K562 (cell line): ENCODE data around the gene STEAP3. TPM values are rescaled to one million over a fixed set of nuclear protein-coding genes. Genes with fewer than 3 reads are reported as not detected.

Experiments used
- DIDO1 ChIP-seq: fragments of 450-650 bp; IDR thresholded peaks from 2 replicates; pipeline ENCODE4 v1.6.1; 2016; ENCODE audit warnings: low read depth, missing biosample characterization, missing genetic modification characterization
- EP400 ChIP-seq: fragments of 450-650 bp; IDR thresholded peaks from 2 replicates; pipeline ENCODE4 v1.6.1; 2017; ENCODE audit warnings: antibody characterized with exemption, mild to moderate bottlenecking, moderate library complexity
- ETS2 ChIP-seq: IDR thresholded peaks from 2 replicates; pipeline ENCODE4 v1.6.1; 2016; ENCODE audit warnings: borderline replicate concordance, missing genetic modification characterization, mild to moderate bottlenecking, moderate library complexity, missing compliant biosample characterization; ENCODE audit not compliant: poor library complexity, severe bottlenecking
- FOXP1 ChIP-seq: sonication (generic); formaldehyde crosslinking; IDR thresholded peaks from 2 replicates; pipeline ENCODE4 v1.8.0; 2022; ENCODE audit warnings: mild to moderate bottlenecking, missing genetic modification reagents
- GABPA ChIP-seq: fragments of 200-800 bp; sonication (Bioruptor generic); conservative IDR thresholded peaks from 2 replicates; pipeline ENCODE4 v1.6.1; 2016; ENCODE audit warnings: low read depth, missing genetic modification characterization, missing compliant biosample characterization
- GATAD2A ChIP-seq: fragments of 450-650 bp; IDR thresholded peaks from 2 replicates; pipeline ENCODE4 v1.6.1; 2017
- MAFG ChIP-seq: fragments of 450-650 bp; conservative IDR thresholded peaks from 2 replicates; pipeline ENCODE4 v1.6.1; 2016; ENCODE audit warnings: missing genetic modification characterization, missing compliant biosample characterization
- RCOR1 ChIP-seq, 2 experiments: IDR thresholded peaks; 2 replicates each; pipeline ENCODE4 v1.6.1; 2012; ENCODE audit warnings: low read depth in 2 of 2, low read length in 2 of 2, borderline replicate concordance in 1 of 2, improper control_type of control experiment in 1 of 2
- SMAD1 ChIP-seq: fragments of 150-350 bp; IDR thresholded peaks from 2 replicates; pipeline ENCODE4 v1.6.1; 2014; ENCODE audit warnings: low read length, low read depth; ENCODE audit not compliant: partially characterized antibody
- TAF1 ChIP-seq: IDR thresholded peaks from 2 replicates; pipeline ENCODE4 v1.6.1; 2011; ENCODE audit warnings: mild to moderate bottlenecking, low read length, moderate library complexity; ENCODE audit not compliant: insufficient read depth, control insufficient read depth, severe bottlenecking; ENCODE audit errors: extremely low read depth
- TSHZ1 ChIP-seq: fragments of 250-450 bp; sonication (Bioruptor Pico); IDR thresholded peaks from 2 replicates; pipeline ENCODE4 v1.4.0; 2020; ENCODE audit warnings: mild to moderate bottlenecking, moderate library complexity
- polyA plus RNA-seq, 8 experiments: library from polyadenylated mRNA; depleted of rRNA in 4 of 8; stranded (reverse) in 5 of 8; unstranded in 3 of 8; fragments of >200 nt; fragmentation: Nextera tagmentation in 2 of 8; fragmentation: Illumina TruSeq in 1 of 8; extraction: Ambion mirVana in 2 of 8; extraction: Trizol in 1 of 8; gene quantifications; 2 replicates each; pipeline versions ENCODE4 v1.2.1 to v1.2.3, GENCODE V29; 2011 to 2014; ENCODE audit warnings: inconsistent platforms in 1 of 8, missing spikeins in 1 of 8
- total RNA-seq, 7 experiments: library from RNA; depleted of rRNA in 6 of 7; stranded (reverse); fragments of >200 nt in 6 of 7; fragmentation: Illumina TruSeq in 2 of 7; extraction: Trizol in 2 of 7; gene quantifications; 2 replicates each; pipeline versions ENCODE4 v1.2.1 to v1.2.3, GENCODE V29; 2011 to 2021; ENCODE audit warnings: low replicate concordance in 1 of 7
- TF ChIP-seq, protein P1 (sequence below): fragments of 450-650 bp; IDR thresholded peaks from 2 replicates; pipeline ENCODE4 v1.6.1; 2016; ENCODE audit warnings: borderline replicate concordance
- TF ChIP-seq, protein P2 (sequence below): fragments of 450-650 bp; IDR thresholded peaks from 2 replicates; pipeline ENCODE4 v1.6.1; 2017; ENCODE audit warnings: mild to moderate bottlenecking, moderate library complexity
- TF ChIP-seq, protein P3 (sequence below), 2 experiments: fragments of 250-450 bp in 1 of 2; fragments of 450-650 bp in 1 of 2; sonication (Bioruptor Pico) in 1 of 2; IDR thresholded peaks; 2 replicates each; pipeline versions ENCODE4 v1.6.1 to v1.8.0; 2016 to 2021; ENCODE audit warnings: mild to moderate bottlenecking in 2 of 2, moderate library complexity in 2 of 2, missing compliant biosample characterization in 1 of 2, missing genetic modification characterization in 1 of 2
- TF ChIP-seq, protein P4 (sequence below): fragments of 250-450 bp; sonication (Bioruptor Pico); IDR thresholded peaks from 2 replicates; pipeline ENCODE4 v1.4.0; 2020; ENCODE audit warnings: mild to moderate bottlenecking, moderate library complexity, borderline replicate concordance

Gene STEAP3
- total and polyA plus RNA-seq, 9 of the 15 experiments (the other 6 are each of a cell fraction or from before 2014, with no cell fraction given): 1.8 to 31.6 (median 9.0) TPM

DNA sequence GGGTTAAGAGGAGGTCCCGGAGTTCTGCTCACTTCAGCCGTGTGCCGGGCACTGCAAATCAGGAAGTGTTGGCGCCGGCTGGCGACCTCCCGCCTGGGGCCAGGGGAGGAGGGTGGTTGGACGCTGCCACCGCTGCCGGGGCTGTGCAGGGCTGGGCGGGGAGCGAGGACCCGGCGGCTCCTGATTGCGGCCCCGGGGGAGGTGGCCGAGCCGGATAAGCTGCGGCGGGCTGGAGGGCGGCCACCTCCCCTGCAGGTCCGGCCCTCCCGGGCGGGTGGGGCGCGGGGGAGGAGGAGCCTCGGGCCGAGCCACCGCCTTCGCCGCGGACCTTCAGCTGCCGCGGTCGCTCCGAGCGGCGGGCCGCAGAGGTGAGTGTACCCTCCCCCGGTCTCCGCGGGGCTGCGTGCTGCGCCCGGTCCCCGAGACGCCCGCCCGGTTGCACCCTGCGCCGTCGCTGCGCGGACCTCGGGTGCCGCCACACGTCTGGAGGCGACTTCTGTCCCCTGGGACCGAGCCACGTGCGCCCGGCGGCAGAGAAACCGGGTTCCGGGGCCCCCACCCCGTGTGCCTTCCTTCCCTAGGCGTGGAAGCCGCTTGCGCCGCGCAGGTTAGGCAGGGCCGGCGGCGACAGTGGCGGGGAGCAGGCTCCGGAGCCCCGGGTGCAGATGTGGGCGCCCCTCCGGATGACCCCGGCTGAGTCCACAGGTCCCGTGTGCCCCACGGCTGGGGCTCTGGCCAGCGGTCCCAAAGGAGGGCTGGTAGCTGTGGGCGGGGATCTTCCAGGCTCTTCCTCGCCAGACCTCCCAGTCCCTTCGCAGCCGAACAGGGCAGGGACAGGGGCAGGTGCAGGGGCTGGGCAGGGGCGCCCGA, at the start of gene STEAP3 (continued):
- TF ChIP-seq SMAD1 (no peak), FOXP1 (CRISPR knock-in tag) (no peak), TSHZ1 (CRISPR knock-in tag) (no peak), ETS2 (no peak), EP400 (peak; percentile 82; the same call in 1 of the 2 replicates), RCOR1 (IDR thresholded peaks at IDR 0.05; ENCODE audit: borderline replicate concordance in 1 of 2, low read depth in 2 of 2, low read length in 2 of 2) (peak in 1 of 2 experiments; percentile 44; a peak in 1 of 4 replicates), GATAD2A (no peak), GABPA (tag) (no peak), DIDO1 (no peak), TAF1 (peak; percentile 48), MAFG (tag) (no peak)
- TF ChIP-seq, protein P1, sequence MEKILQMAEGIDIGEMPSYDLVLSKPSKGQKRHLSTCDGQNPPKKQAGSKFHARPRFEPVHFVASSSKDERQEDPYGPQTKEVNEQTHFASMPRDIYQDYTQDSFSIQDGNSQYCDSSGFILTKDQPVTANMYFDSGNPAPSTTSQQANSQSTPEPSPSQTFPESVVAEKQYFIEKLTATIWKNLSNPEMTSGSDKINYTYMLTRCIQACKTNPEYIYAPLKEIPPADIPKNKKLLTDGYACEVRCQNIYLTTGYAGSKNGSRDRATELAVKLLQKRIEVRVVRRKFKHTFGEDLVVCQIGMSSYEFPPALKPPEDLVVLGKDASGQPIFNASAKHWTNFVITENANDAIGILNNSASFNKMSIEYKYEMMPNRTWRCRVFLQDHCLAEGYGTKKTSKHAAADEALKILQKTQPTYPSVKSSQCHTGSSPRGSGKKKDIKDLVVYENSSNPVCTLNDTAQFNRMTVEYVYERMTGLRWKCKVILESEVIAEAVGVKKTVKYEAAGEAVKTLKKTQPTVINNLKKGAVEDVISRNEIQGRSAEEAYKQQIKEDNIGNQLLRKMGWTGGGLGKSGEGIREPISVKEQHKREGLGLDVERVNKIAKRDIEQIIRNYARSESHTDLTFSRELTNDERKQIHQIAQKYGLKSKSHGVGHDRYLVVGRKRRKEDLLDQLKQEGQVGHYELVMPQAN: peak; percentile 66
- TF ChIP-seq, protein P2, sequence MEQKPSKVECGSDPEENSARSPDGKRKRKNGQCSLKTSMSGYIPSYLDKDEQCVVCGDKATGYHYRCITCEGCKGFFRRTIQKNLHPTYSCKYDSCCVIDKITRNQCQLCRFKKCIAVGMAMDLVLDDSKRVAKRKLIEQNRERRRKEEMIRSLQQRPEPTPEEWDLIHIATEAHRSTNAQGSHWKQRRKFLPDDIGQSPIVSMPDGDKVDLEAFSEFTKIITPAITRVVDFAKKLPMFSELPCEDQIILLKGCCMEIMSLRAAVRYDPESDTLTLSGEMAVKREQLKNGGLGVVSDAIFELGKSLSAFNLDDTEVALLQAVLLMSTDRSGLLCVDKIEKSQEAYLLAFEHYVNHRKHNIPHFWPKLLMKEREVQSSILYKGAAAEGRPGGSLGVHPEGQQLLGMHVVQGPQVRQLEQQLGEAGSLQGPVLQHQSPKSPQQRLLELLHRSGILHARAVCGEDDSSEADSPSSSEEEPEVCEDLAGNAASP: no peak
- TF ChIP-seq, protein P3, sequence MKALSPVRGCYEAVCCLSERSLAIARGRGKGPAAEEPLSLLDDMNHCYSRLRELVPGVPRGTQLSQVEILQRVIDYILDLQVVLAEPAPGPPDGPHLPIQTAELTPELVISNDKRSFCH (CRISPR knock-in tag; IDR thresholded peaks at IDR 0.05): no peak
- TF ChIP-seq, protein P3 (tag; IDR thresholded peaks at IDR 0.05): no peak
- TF ChIP-seq, protein P4, sequence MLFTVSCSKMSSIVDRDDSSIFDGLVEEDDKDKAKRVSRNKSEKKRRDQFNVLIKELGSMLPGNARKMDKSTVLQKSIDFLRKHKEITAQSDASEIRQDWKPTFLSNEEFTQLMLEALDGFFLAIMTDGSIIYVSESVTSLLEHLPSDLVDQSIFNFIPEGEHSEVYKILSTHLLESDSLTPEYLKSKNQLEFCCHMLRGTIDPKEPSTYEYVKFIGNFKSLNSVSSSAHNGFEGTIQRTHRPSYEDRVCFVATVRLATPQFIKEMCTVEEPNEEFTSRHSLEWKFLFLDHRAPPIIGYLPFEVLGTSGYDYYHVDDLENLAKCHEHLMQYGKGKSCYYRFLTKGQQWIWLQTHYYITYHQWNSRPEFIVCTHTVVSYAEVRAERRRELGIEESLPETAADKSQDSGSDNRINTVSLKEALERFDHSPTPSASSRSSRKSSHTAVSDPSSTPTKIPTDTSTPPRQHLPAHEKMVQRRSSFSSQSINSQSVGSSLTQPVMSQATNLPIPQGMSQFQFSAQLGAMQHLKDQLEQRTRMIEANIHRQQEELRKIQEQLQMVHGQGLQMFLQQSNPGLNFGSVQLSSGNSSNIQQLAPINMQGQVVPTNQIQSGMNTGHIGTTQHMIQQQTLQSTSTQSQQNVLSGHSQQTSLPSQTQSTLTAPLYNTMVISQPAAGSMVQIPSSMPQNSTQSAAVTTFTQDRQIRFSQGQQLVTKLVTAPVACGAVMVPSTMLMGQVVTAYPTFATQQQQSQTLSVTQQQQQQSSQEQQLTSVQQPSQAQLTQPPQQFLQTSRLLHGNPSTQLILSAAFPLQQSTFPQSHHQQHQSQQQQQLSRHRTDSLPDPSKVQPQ (CRISPR knock-in tag): no peak
